Adrenal gland (tissue), 12 donors: ENCODE results near the gene FKRP. TPM values are rescaled to one million over a fixed set of nuclear protein-coding genes. Genes with fewer than 3 reads are reported as not detected.

Experiments used
- DNase-seq, 7 donors: peaks; one replicate each; pipeline ENCODE4 v3.0.0-alpha.2; 2019 to 2020
- H3K27ac ChIP-seq, 5 donors: fragments of 200-600 bp; sonication (generic) in 4 of 5; 1 replicate in 3 of 5; 2 replicates in 2 of 5; pipeline versions ENCODE4 v1.5.1 to v1.8.0; 2016 to 2020; ENCODE audit warnings: mild to moderate bottlenecking in 1 of 5
- H3K27me3 ChIP-seq: fragments of 200-600 bp; 2 replicates; pipeline ENCODE4 v1.8.0; 2021
- H3K36me3 ChIP-seq, 2 donors: fragments of 200-600 bp; replicated peaks in 1 of 2; 1 replicate in 1 of 2; 2 replicates in 1 of 2; pipeline versions ENCODE4 v1.5.1 to v1.8.0; 2018 to 2022
- H3K4me1 ChIP-seq, 2 donors: fragments of 200-600 bp; replicated peaks in 1 of 2; 1 replicate in 1 of 2; 2 replicates in 1 of 2; pipeline versions ENCODE4 v1.5.1 to v1.8.0; 2018 to 2021
- H3K4me3 ChIP-seq, 4 donors: fragments of 200-600 bp; sonication (generic) in 3 of 4; one replicate each; pipeline ENCODE4 v1.5.1; 2016 to 2018
- H3K9me3 ChIP-seq, 3 donors: fragments of 200-600 bp; sonication (generic) in 1 of 3; replicated peaks in 1 of 3; 1 replicate in 2 of 3; 2 replicates in 1 of 3; pipeline versions ENCODE4 v1.5.1 to v1.8.0; 2016 to 2021
- POLR2A ChIP-seq, 2 donors: fragments of 450-650 bp; IDR thresholded peaks; one replicate each; pipeline ENCODE4 v1.6.1; 2017; ENCODE audit warnings: antibody characterized with exemption in 2 of 2, mild to moderate bottlenecking in 2 of 2, moderate library complexity in 1 of 2
- WGBS, 4 donors: extraction: QIAGEN DNeasy Blood & Tissue Kit in 2 of 4; methylation state at CpG; one replicate each; pipeline versions ENCODE4 v1.1.5 to v1.1.7; 2013 to 2017; 5-methylcytosine and 5-hydroxymethylcytosine counted together
- intact Hi-C, 2 donors: fragments of 100-400 bp; cut with DNase I; formaldehyde crosslinking; loops; one replicate each; pipeline versions ENCODE4 v1.14.1 to v1.15.0; 2022 to 2023
- polyA plus RNA-seq, 3 donors: library from polyadenylated mRNA; stranded (reverse); fragments of 200-250 nt in 2 of 3; fragments of 350-450 nt in 1 of 3; fragmentation: Illumina TruSeq in 1 of 3; extraction: RNeasy Lipid Tissue Mini Kit (QIAGEN cat#74804) in 1 of 3; gene quantifications; one replicate each; pipeline ENCODE4 v1.2.3, GENCODE V29; 2013 to 2014
- total RNA-seq, 9 donors: library from RNA; depleted of rRNA in 4 of 9; stranded (reverse); fragments of >200 nt in 4 of 9; fragments of 120-200 nt in 1 of 9; fragmentation: NEBNext Ultra II Directional in 1 of 9; extraction: Animal tissue kit (Norgen Biotek cat#: 25700) in 1 of 9; gene quantifications; one replicate each; pipeline versions ENCODE4 v1.1.0 to v1.2.4, GENCODE V29; 2013 to 2023
- TF ChIP-seq, protein P1 (sequence below), 6 experiments: fragments of 450-650 bp in 4 of 6; fragments of 200-600 bp in 2 of 6; sonication (generic) in 1 of 6; IDR thresholded peaks; 1 replicate in 5 of 6; 2 replicates in 1 of 6; pipeline versions ENCODE4 v1.5.1 to v1.8.0; 2016 to 2021; ENCODE audit warnings: antibody characterized with exemption in 6 of 6, mild to moderate bottlenecking in 2 of 6, moderate library complexity in 1 of 6
- donor health status: healthy with polysubstance abuse.
- donor health status: Bipolar disorder and iron deficiency.
- donor health status: DM: yes; HTN: yes; CAD: no.
- donor health status: DM: no; HTN: no; CAD: no.
- donor health status: DM: no; HTN: no; CAD: no.
- donor health status: DM: yes; HTN: yes; CAD: no.

FKRP gene
- total and polyA plus RNA-seq, 12 donors: 5.5 to 31.2 (median 16.7) TPM

DNA sequence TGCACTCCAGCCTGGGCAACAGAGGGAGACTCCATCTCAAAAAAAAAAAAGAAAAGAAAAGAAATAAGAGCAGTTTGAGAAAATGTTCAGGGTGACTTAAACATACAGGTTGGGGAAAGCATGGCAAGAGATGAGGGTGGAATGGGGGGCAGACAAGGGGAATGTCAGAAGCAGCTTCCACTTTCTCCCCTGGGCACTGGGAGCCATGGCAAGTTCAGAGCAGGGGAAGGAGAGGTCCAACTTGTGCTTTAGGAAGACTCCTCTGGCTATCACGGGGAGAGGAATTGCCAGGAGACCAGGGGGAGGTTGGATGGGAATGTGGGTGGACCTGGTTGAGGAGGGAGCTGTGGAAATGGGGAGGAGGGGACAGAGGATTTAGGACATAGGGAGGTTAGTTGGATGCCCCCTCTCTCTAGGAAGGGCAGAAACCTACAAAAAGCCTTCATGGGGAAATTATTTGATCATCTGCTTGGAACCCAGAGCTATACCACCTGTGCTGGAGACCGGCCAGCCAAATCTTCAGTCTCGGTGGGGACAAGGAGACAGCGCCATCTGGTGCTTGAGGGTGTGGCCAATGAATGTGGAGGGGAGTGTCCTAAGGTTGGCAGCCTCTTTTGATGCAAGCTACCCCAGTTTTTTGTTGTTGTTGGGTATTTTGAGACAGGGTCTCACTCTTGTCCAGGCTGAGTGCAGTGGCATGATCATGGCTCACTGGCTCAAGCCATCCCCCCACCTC is 7.7 kb downstream of the FKRP start:
- Histone ChIP-seq H3K27ac (no peak overlapping the region), H3K4me3 (no peak overlapping the region), H3K27me3 (no peaks in the 10 kb centered on the region), H3K36me3 (peaks cover 0 to 16% of the 10 kb centered on the region in 2 donors), H3K9me3 (no peaks in the 10 kb centered on the region), H3K4me1 (peaks cover 7 to 13% of the 10 kb centered on the region in 2 donors)
- intact Hi-C loops: loop anchor here in 1 of 2 donors (10.0 kb wide), 1 partner anchor 241 kb away; no protein-coding TSS in a partner anchor
- 22 to 48% (median 42%) methylated on average over 4 of the region's 4 CpGs for WGBS, 4 donors
- DNase-seq: peak in 6 of 7 donors; percentile 48 to 76 (median 56)
- TF ChIP-seq POLR2A (IDR thresholded peaks at IDR 0.05): no peak
- TF ChIP-seq, protein P1, sequence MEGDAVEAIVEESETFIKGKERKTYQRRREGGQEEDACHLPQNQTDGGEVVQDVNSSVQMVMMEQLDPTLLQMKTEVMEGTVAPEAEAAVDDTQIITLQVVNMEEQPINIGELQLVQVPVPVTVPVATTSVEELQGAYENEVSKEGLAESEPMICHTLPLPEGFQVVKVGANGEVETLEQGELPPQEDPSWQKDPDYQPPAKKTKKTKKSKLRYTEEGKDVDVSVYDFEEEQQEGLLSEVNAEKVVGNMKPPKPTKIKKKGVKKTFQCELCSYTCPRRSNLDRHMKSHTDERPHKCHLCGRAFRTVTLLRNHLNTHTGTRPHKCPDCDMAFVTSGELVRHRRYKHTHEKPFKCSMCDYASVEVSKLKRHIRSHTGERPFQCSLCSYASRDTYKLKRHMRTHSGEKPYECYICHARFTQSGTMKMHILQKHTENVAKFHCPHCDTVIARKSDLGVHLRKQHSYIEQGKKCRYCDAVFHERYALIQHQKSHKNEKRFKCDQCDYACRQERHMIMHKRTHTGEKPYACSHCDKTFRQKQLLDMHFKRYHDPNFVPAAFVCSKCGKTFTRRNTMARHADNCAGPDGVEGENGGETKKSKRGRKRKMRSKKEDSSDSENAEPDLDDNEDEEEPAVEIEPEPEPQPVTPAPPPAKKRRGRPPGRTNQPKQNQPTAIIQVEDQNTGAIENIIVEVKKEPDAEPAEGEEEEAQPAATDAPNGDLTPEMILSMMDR (IDR thresholded peaks at IDR 0.05): peak in 5 of 6 experiments; percentile 21 to 48 (median 44)

DNA sequence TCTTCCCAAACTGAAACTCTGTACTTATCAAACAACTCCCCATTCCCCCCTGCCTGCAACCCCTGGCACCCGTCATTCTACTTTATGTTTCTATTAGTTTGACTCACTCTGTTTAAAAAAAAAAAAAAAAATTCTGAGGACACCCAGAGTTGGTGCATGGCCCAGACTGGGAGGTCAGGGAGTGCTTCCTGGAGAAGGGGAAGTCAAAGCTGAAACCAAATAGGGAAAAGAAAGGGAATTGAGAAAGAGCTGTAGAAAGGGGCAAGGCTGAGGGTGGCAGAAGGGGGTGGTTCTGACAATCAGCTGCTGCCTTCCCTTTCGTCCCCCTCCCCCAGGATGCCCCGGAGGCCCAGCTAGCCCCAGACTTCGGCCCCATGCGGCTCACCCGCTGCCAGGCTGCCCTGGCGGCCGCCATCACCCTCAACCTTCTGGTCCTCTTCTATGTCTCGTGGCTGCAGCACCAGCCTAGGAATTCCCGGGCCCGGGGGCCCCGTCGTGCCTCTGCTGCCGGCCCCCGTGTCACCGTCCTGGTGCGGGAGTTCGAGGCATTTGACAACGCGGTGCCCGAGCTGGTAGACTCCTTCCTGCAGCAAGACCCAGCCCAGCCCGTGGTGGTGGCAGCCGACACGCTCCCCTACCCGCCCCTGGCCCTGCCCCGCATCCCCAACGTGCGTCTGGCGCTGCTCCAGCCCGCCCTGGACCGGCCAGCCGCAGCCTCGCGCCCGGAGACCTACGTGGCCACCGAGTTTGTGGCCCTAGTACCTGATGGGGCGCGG is 9.4 kb downstream of the FKRP start:
- intact Hi-C loops: loop anchor here (5.0 to 10.0 kb wide), 3 partner anchors 82 to 240 kb away; no protein-coding TSS in a partner anchor
- Histone ChIP-seq H3K9me3 (no peaks in the 10 kb centered on the region), H3K4me3 (no peak overlapping the region), H3K27ac (peak overlapping the region in 3 of 5 donors; percentile 4 to 64 (median 37)), H3K4me1 (peaks cover 7 to 13% of the 10 kb centered on the region in 2 donors), H3K27me3 (no peaks in the 10 kb centered on the region), H3K36me3 (peaks cover 0 to 9% of the 10 kb centered on the region in 2 donors)
- peak in 3 of 7 donors; percentile 42 to 49 (median 45) for DNase-seq
- WGBS, 4 donors: 38 to 76% (median 55%) methylated on average over 6 to 39 of the region's 39 CpGs
- TF ChIP-seq, protein P1 (IDR thresholded peaks at IDR 0.05): no peak
- no peak for TF ChIP-seq POLR2A (IDR thresholded peaks at IDR 0.05)

DNA sequence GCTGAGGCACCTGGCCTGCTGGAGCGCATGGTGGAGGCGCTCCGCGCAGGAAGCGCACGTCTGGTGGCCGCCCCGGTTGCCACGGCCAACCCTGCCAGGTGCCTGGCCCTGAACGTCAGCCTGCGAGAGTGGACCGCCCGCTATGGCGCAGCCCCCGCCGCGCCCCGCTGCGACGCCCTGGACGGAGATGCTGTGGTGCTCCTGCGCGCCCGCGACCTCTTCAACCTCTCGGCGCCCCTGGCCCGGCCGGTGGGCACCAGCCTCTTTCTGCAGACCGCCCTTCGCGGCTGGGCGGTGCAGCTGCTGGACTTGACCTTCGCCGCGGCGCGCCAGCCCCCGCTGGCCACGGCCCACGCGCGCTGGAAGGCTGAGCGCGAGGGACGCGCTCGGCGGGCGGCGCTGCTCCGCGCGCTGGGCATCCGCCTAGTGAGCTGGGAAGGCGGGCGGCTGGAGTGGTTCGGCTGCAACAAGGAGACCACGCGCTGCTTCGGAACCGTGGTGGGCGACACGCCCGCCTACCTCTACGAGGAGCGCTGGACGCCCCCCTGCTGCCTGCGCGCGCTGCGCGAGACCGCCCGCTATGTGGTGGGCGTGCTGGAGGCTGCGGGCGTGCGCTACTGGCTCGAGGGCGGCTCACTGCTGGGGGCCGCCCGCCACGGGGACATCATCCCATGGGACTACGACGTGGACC is 10.1 kb downstream of the FKRP start:
- no peaks in the 10 kb centered on the region for H3K9me3 ChIP-seq
- no peak overlapping the region for H3K4me3 ChIP-seq
- H3K4me1 ChIP-seq: peaks cover 7 to 13% of the 10 kb centered on the region in 2 donors
- intact Hi-C loops: loop anchor here (5.0 to 10.0 kb wide), 3 partner anchors 81 to 239 kb away; no protein-coding TSS in a partner anchor
- H3K27ac ChIP-seq: peak overlapping the region in 2 of 5 donors; percentile 37 to 64
- WGBS, 4 donors: 85 to 90% (median 90%) methylated on average over 56 to 86 of the region's 86 CpGs
- H3K27me3 ChIP-seq: no peaks in the 10 kb centered on the region
- DNase-seq: no peak
- no peak for TF ChIP-seq POLR2A (IDR thresholded peaks at IDR 0.05)
- TF ChIP-seq, protein P1 (IDR thresholded peaks at IDR 0.05): no peak
- peaks cover 0 to 3% of the 10 kb centered on the region in 2 donors for H3K36me3 ChIP-seq
